Measurements from ENCODE around the gene TENT4B. TPM values are rescaled to one million over a fixed set of nuclear protein-coding genes. Genes with fewer than 3 reads are reported as not detected.

TENT4B gene
- total and polyA plus RNA-seq, 5 donors from 2014 or later = 3.5 to 19.7 (median 3.6) TPM

GRCh38 chr16:50156590-50156989 lies 3.5 kb downstream of the TENT4B start:
- Histone ChIP-seq H3K4me3 (ENCODE audit: low read depth, low read length) (peak overlapping the region; percentile 29), H3K27me3 (ENCODE audit: control insufficient read depth, insufficient read depth, low read length) (no peaks in the 10 kb centered on the region), H3K4me1 (ENCODE audit: control insufficient read depth, insufficient read depth, low read length, poor library complexity, severe bottlenecking) (peaks cover 70% of the 10 kb centered on the region), H3K9me3 (ENCODE audit: control insufficient read depth in 2 of 2, low read length in 2 of 2) (no peaks in the 10 kb centered on the region), H3K27ac (ENCODE audit: insufficient read depth, low read length, poor library complexity, severe bottlenecking) (no peak overlapping the region), H3K36me3 (ENCODE audit: control insufficient read depth, insufficient read depth, low read length) (peaks cover 2% of the 10 kb centered on the region)
- H3K4me3 Mint-ChIP-seq = peak overlapping the region in 3 of 4 donors; percentile 6 to 94 (median 74)
- H3K4me1 Mint-ChIP-seq = peaks cover 20 to 78% (median 55%) of the 10 kb centered on the region in 4 donors
- peaks cover 4% of the 10 kb centered on the region for H3K27me3 Mint-ChIP-seq
- H3K36me3 Mint-ChIP-seq = peaks cover 19% of the 10 kb centered on the region
- no peak for DNase-seq
- no peaks in the 10 kb centered on the region for H3K9me3 Mint-ChIP-seq
- peak overlapping the region in 1 of 3 donors; percentile 82 for H3K27ac Mint-ChIP-seq
- ATAC-seq (ENCODE audit: low read depth in 2 of 2) = no peak

- H3K4me1 Mint-ChIP-seq = peaks cover 27 to 81% (median 56%) of the 10 kb centered on the region in 4 donors
- peak overlapping the region; percentile 43 for H3K4me3 ChIP-seq (ENCODE audit: low read depth, low read length)
These were observed 7.5 kb downstream of the TENT4B start for GRCh38 chr16:50160495-50161164.

GRCh38 chr16:50161950-50162349 lies 8.8 kb downstream of the TENT4B start:
- Histone ChIP-seq H3K36me3 (ENCODE audit: control insufficient read depth, insufficient read depth, low read length) (peaks cover 2% of the 10 kb centered on the region), H3K9me3 (ENCODE audit: control insufficient read depth in 2 of 2, low read length in 2 of 2) (no peaks in the 10 kb centered on the region), H3K4me1 (ENCODE audit: control insufficient read depth, insufficient read depth, low read length, poor library complexity, severe bottlenecking) (peaks cover 53% of the 10 kb centered on the region), H3K27me3 (ENCODE audit: control insufficient read depth, insufficient read depth, low read length) (no peaks in the 10 kb centered on the region), H3K4me3 (ENCODE audit: low read depth, low read length) (peak overlapping the region; percentile 39), H3K27ac (ENCODE audit: insufficient read depth, low read length, poor library complexity, severe bottlenecking) (no peak overlapping the region)
- H3K27me3 Mint-ChIP-seq = peaks cover 4% of the 10 kb centered on the region
- DNase-seq (no peak), ATAC-seq (ENCODE audit: low read depth in 2 of 2) (no peak)
- no peaks in the 10 kb centered on the region for H3K9me3 Mint-ChIP-seq
- no peak overlapping the region for H3K27ac Mint-ChIP-seq
- peak overlapping the region in 2 of 4 donors; percentile 45 to 67 for H3K4me3 Mint-ChIP-seq
- H3K4me1 Mint-ChIP-seq = peaks cover 35 to 80% (median 62%) of the 10 kb centered on the region in 4 donors
- peaks cover 16% of the 10 kb centered on the region for H3K36me3 Mint-ChIP-seq

More at GRCh38 chr16:50160495-50161164, 7.5 kb downstream of the TENT4B start:
- DNase-seq (peak in 1 of 3 donors; percentile 30), ATAC-seq (ENCODE audit: low read depth in 2 of 2) (peak; percentile 52 to 64)
- Mint-ChIP-seq H3K4me3 (peak overlapping the region; percentile 56 to 78 (median 59)), H3K36me3 (peaks cover 16% of the 10 kb centered on the region), H3K27ac (peak overlapping the region; percentile 71 to 95 (median 89)), H3K9me3 (no peaks in the 10 kb centered on the region), H3K27me3 (peaks cover 4% of the 10 kb centered on the region)
- Histone ChIP-seq H3K9me3 (ENCODE audit: control insufficient read depth in 2 of 2, low read length in 2 of 2) (no peaks in the 10 kb centered on the region), H3K27ac (ENCODE audit: insufficient read depth, low read length, poor library complexity, severe bottlenecking) (no peak overlapping the region), H3K4me1 (ENCODE audit: control insufficient read depth, insufficient read depth, low read length, poor library complexity, severe bottlenecking) (peaks cover 59% of the 10 kb centered on the region), H3K27me3 (ENCODE audit: control insufficient read depth, insufficient read depth, low read length) (no peaks in the 10 kb centered on the region), H3K36me3 (ENCODE audit: control insufficient read depth, insufficient read depth, low read length) (peaks cover 2% of the 10 kb centered on the region)

- no peaks in the 10 kb centered on the region for H3K27me3 ChIP-seq (ENCODE audit: control insufficient read depth, insufficient read depth, low read length)
- H3K27ac ChIP-seq (ENCODE audit: insufficient read depth, low read length, poor library complexity, severe bottlenecking) = no peak overlapping the region
- Mint-ChIP-seq H3K4me1 (peaks cover 45 to 76% (median 54%) of the 10 kb centered on the region in 4 donors), H3K36me3 (peaks cover 10% of the 10 kb centered on the region), H3K9me3 (no peaks in the 10 kb centered on the region), H3K27me3 (no peaks in the 10 kb centered on the region), H3K4me3 (no peak overlapping the region), H3K27ac (no peak overlapping the region)
- H3K4me3 ChIP-seq (ENCODE audit: low read depth, low read length) = no peak overlapping the region
- H3K4me1 ChIP-seq (ENCODE audit: control insufficient read depth, insufficient read depth, low read length, poor library complexity, severe bottlenecking) = peaks cover 41% of the 10 kb centered on the region
- ATAC-seq (ENCODE audit: low read depth in 2 of 2) (no peak), DNase-seq (no peak)
- H3K36me3 ChIP-seq (ENCODE audit: control insufficient read depth, insufficient read depth, low read length) = no peaks in the 10 kb centered on the region
- no peaks in the 10 kb centered on the region for H3K9me3 ChIP-seq (ENCODE audit: control insufficient read depth in 2 of 2, low read length in 2 of 2)
These were observed 12.4 kb downstream of the TENT4B start for GRCh38 chr16:50165473-50165872.

- H3K36me3 Mint-ChIP-seq = peaks cover 9% of the 10 kb centered on the region
- ATAC-seq (ENCODE audit: low read depth in 2 of 2) (no peak), DNase-seq (no peak)
- H3K27ac Mint-ChIP-seq = peak overlapping the region in 2 of 3 donors; percentile 50 to 84
- peak overlapping the region; percentile 12 to 78 (median 52) for H3K4me3 Mint-ChIP-seq
- no peaks in the 10 kb centered on the region for H3K9me3 ChIP-seq (ENCODE audit: control insufficient read depth in 2 of 2, low read length in 2 of 2)
- H3K4me1 ChIP-seq (ENCODE audit: control insufficient read depth, insufficient read depth, low read length, poor library complexity, severe bottlenecking) = peaks cover 31% of the 10 kb centered on the region
- no peaks in the 10 kb centered on the region for H3K27me3 ChIP-seq (ENCODE audit: control insufficient read depth, insufficient read depth, low read length)
- no peaks in the 10 kb centered on the region for H3K9me3 Mint-ChIP-seq
- H3K4me1 Mint-ChIP-seq = peaks cover 39 to 71% (median 43%) of the 10 kb centered on the region in 4 donors
- H3K27ac ChIP-seq (ENCODE audit: insufficient read depth, low read length, poor library complexity, severe bottlenecking) = no peak overlapping the region
- no peaks in the 10 kb centered on the region for H3K27me3 Mint-ChIP-seq
- peak overlapping the region; percentile 57 for H3K4me3 ChIP-seq (ENCODE audit: low read depth, low read length)
- no peaks in the 10 kb centered on the region for H3K36me3 ChIP-seq (ENCODE audit: control insufficient read depth, insufficient read depth, low read length)
These were observed 13.7 kb downstream of the TENT4B start for GRCh38 chr16:50166511-50167500.

- Histone ChIP-seq H3K27me3 (ENCODE audit: control insufficient read depth, insufficient read depth, low read length) (no peaks in the 10 kb centered on the region), H3K4me1 (ENCODE audit: control insufficient read depth, insufficient read depth, low read length, poor library complexity, severe bottlenecking) (peaks cover 29% of the 10 kb centered on the region), H3K4me3 (ENCODE audit: low read depth, low read length) (peak overlapping the region; percentile 57), H3K27ac (ENCODE audit: insufficient read depth, low read length, poor library complexity, severe bottlenecking) (no peak overlapping the region), H3K36me3 (ENCODE audit: control insufficient read depth, insufficient read depth, low read length) (no peaks in the 10 kb centered on the region), H3K9me3 (ENCODE audit: control insufficient read depth in 2 of 2, low read length in 2 of 2) (no peaks in the 10 kb centered on the region)
- no peaks in the 10 kb centered on the region for H3K9me3 Mint-ChIP-seq
- H3K4me3 Mint-ChIP-seq = peak overlapping the region; percentile 55 to 71 (median 68)
- H3K27me3 Mint-ChIP-seq = no peaks in the 10 kb centered on the region
- DNase-seq = no peak
- ATAC-seq (ENCODE audit: low read depth in 2 of 2) = no peak
- peaks cover 11% of the 10 kb centered on the region for H3K36me3 Mint-ChIP-seq
- H3K4me1 Mint-ChIP-seq = peaks cover 38 to 72% (median 41%) of the 10 kb centered on the region in 4 donors
- H3K27ac Mint-ChIP-seq = peak overlapping the region in 2 of 3 donors; percentile 50 to 69
These were observed 14.4 kb downstream of the TENT4B start for GRCh38 chr16:50167556-50167955.

- H3K27me3 ChIP-seq (ENCODE audit: control insufficient read depth, insufficient read depth, low read length) = no peaks in the 10 kb centered on the region
- no peaks in the 10 kb centered on the region for H3K9me3 Mint-ChIP-seq
- ATAC-seq (ENCODE audit: low read depth in 2 of 2) = no peak
- H3K27ac ChIP-seq (ENCODE audit: insufficient read depth, low read length, poor library complexity, severe bottlenecking) = no peak overlapping the region
- peaks cover 22% of the 10 kb centered on the region for H3K4me1 ChIP-seq (ENCODE audit: control insufficient read depth, insufficient read depth, low read length, poor library complexity, severe bottlenecking)
- H3K4me3 ChIP-seq (ENCODE audit: low read depth, low read length) = no peak overlapping the region
- H3K36me3 ChIP-seq (ENCODE audit: control insufficient read depth, insufficient read depth, low read length) = no peaks in the 10 kb centered on the region
- DNase-seq = no peak
- H3K27ac Mint-ChIP-seq = peak overlapping the region in 2 of 3 donors; percentile 15 to 20
- no peaks in the 10 kb centered on the region for H3K27me3 Mint-ChIP-seq
- peaks cover 38 to 79% (median 47%) of the 10 kb centered on the region in 4 donors for H3K4me1 Mint-ChIP-seq
- H3K36me3 Mint-ChIP-seq = peaks cover 19% of the 10 kb centered on the region
- no peak overlapping the region for H3K4me3 Mint-ChIP-seq
- H3K9me3 ChIP-seq (ENCODE audit: control insufficient read depth in 2 of 2, low read length in 2 of 2) = no peaks in the 10 kb centered on the region
These were observed 16.5 kb downstream of the TENT4B start for GRCh38 chr16:50169555-50170096.
